Measurements from ENCODE around the gene SLC1A2. TPM values are rescaled to one million over a fixed set of nuclear protein-coding genes. Genes with fewer than 3 reads are reported as not detected.
"Not testable (repeated sequence)": the region's sequence is repeated elsewhere in the genome, so short reads cannot be mapped to it uniquely, and the experiment has no call there.

The SLC1A2 gene
- total RNA-seq, 6 experiments from 2014 or later, result 1.7 to 2.4 (median 2.1) TPM

GRCh38 chr11:35227576-35228327 lies 191.6 kb downstream of the SLC1A2 start:
- peaks cover 92% of the 10 kb centered on the region for H3K36me3 Mint-ChIP-seq (ENCODE audit: low read depth)
- H3K9me3 Mint-ChIP-seq, result peaks cover 8% of the 10 kb centered on the region; the same call in 1 of the 2 replicates
- peak overlapping the region; percentile 24; the same call in 1 of the 2 replicates for H3K4me3 Mint-ChIP-seq
- H3K27me3 Mint-ChIP-seq (ENCODE audit: insufficient read depth), result peaks cover 46% of the 10 kb centered on the region
- peaks cover 84% of the 10 kb centered on the region for H3K4me1 Mint-ChIP-seq (ENCODE audit: low read depth)
- H3K27ac Mint-ChIP-seq, result peak overlapping the region; percentile 94
- no peak for TF ChIP-seq CTCF (IDR thresholded peaks at IDR 0.05)
- DNase-seq, result no peak

- DNase-seq, H3K9me3 Mint-ChIP-seq: not testable (repeated sequence)
- Mint-ChIP-seq H3K4me1 (ENCODE audit: low read depth) (peaks cover 82% of the 10 kb centered on the region), H3K27me3 (ENCODE audit: insufficient read depth) (peaks cover 39% of the 10 kb centered on the region), H3K27ac (peak overlapping the region; percentile 94), H3K36me3 (ENCODE audit: low read depth) (peaks cover 89% of the 10 kb centered on the region), H3K4me3 (0 out of 2 replicates have a peak overlapping the region, but pooled peaks have one; percentile 24)
Observed at GRCh38 chr11:35226756-35227155, 192.6 kb downstream of the SLC1A2 start.

- Mint-ChIP-seq H3K27ac (peak overlapping the region; percentile 94), H3K4me1 (ENCODE audit: low read depth) (peaks cover 84% of the 10 kb centered on the region), H3K4me3 (no peak overlapping the region), H3K9me3 (peaks cover 3% of the 10 kb centered on the region; the same call in 1 of the 2 replicates), H3K27me3 (ENCODE audit: insufficient read depth) (peaks cover 32% of the 10 kb centered on the region), H3K36me3 (ENCODE audit: low read depth) (peaks cover 89% of the 10 kb centered on the region)
- DNase-seq, result no peak
- no peak for TF ChIP-seq CTCF (IDR thresholded peaks at IDR 0.05)
Observed at GRCh38 chr11:35225946-35226520, 193.3 kb downstream of the SLC1A2 start.

GRCh38 chr11:35223991-35224390 lies 195.4 kb downstream of the SLC1A2 start:
- Mint-ChIP-seq H3K4me3 (no peak overlapping the region), H3K27me3 (ENCODE audit: insufficient read depth) (peaks cover 30% of the 10 kb centered on the region), H3K27ac (peak overlapping the region; percentile 94), H3K9me3 (peaks cover 2% of the 10 kb centered on the region; the same call in 1 of the 2 replicates), H3K36me3 (ENCODE audit: low read depth) (peaks cover 85% of the 10 kb centered on the region), H3K4me1 (ENCODE audit: low read depth) (peaks cover 80% of the 10 kb centered on the region)
- no peak for TF ChIP-seq CTCF (IDR thresholded peaks at IDR 0.05)
- no peak for DNase-seq

- H3K9me3 Mint-ChIP-seq, result no peaks in the 10 kb centered on the region
- H3K4me3 Mint-ChIP-seq, result 0 out of 2 replicates have a peak overlapping the region, but pooled peaks have one; percentile 20
- H3K27ac Mint-ChIP-seq, result peak overlapping the region; percentile 94
- H3K4me1 Mint-ChIP-seq (ENCODE audit: low read depth), result peaks cover 80% of the 10 kb centered on the region
- TF ChIP-seq CTCF (IDR thresholded peaks at IDR 0.05), result no peak
- DNase-seq, result peak; percentile 53
- peaks cover 85% of the 10 kb centered on the region for H3K36me3 Mint-ChIP-seq (ENCODE audit: low read depth)
- peaks cover 36% of the 10 kb centered on the region for H3K27me3 Mint-ChIP-seq (ENCODE audit: insufficient read depth)
Observed at GRCh38 chr11:35223371-35223796, 196.0 kb downstream of the SLC1A2 start.

- H3K4me3 Mint-ChIP-seq, result peak overlapping the region; percentile 48
- peaks cover 92% of the 10 kb centered on the region for H3K4me1 Mint-ChIP-seq (ENCODE audit: low read depth)
Observed at GRCh38 chr11:35218956-35219355, 200.4 kb downstream of the SLC1A2 start.

More at GRCh38 chr11:35218956-35219355, 200.4 kb downstream of the SLC1A2 start:
- no peak for DNase-seq
- Mint-ChIP-seq H3K9me3 (0 out of 2 replicates have a peak, but pooled peaks cover 4% of the 10 kb centered on the region), H3K27me3 (ENCODE audit: insufficient read depth) (peaks cover 39% of the 10 kb centered on the region), H3K27ac (peak overlapping the region; percentile 83), H3K36me3 (ENCODE audit: low read depth) (peaks cover 91% of the 10 kb centered on the region)
- TF ChIP-seq CTCF (IDR thresholded peaks at IDR 0.05), result no peak

All from HFFc6 (cell line).